ENCODE measurements around the gene RABGGTA.

- TF ChIP-seq CHD4 (IDR thresholded peaks at IDR 0.05; ENCODE audit: borderline replicate concordance): no peak
- no peak for TF ChIP-seq POLR2A (IDR thresholded peaks at IDR 0.05; ENCODE audit: low read length)
Observed at GRCh38 chr14:24240110-24240918, 31.1 kb downstream of the RABGGTA start.
